DOHH2 (cell line): ENCODE results near the gene TEX29.

Experiments
- CTCF ChIP-seq: fragments of 200-600 bp; sonication (generic); IDR thresholded peaks from one replicate; pipeline ENCODE4 v1.5.1; 2014; ENCODE audit warnings: antibody characterized with exemption, mild to moderate bottlenecking, low read depth, low read length; ENCODE audit not compliant: poor library complexity, severe bottlenecking
- EZH2phosphoT487 ChIP-seq: fragments of 200-600 bp; sonication (generic); IDR thresholded peaks from 2 replicates; pipeline ENCODE4 v1.6.1; 2017; ENCODE audit warnings: borderline replicate concordance, mild to moderate bottlenecking, antibody characterized with exemption, low read length, moderate library complexity, mixed read lengths

DNA sequence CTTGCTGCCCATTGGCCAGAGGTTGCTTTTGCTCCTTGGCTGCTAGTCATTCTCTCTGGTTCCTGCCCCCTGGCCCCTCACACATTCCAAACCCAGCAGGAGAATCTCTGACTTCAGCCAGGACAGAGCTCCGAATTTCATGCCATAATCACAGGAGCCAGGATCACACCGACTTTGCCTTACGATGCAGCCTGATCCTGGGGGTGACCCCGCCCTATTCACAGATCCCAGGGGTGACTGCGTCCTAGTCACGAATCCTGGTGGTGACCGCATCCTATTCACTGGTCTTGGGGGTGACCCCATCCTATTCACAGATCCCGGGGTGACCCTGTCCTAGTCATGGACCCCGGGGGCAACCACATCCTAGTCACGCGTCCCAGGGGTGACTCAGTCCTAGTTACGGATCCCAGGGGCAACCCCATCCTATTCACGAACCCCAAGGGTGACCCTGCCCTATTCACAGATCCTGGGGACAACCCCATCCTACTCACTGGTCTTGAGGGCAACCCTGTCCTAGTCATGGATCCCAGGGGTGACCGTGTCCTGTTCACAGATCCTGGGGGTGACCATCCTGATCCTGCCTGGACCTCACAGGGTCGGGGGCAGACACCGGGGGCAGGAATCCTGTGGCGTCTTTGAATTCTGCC lies 7.4 kb upstream of the TEX29 start:
- TF ChIP-seq CTCF (no peak), EZH2phosphoT487 (no peak)
